Adipocyte (in vitro differentiated cells): Measurements from ENCODE around the gene B4GALT3.

Experiments
- DNase-seq: peaks from one replicate; pipeline ENCODE4 v3.0.0-alpha.2; 2015; ENCODE audit warnings: low read depth
- H3K27me3 ChIP-seq: replicated peaks from 2 replicates; pipeline ENCODE4 v1.7.0; 2013; ENCODE audit warnings: mild to moderate bottlenecking, low read length, moderate library complexity; ENCODE audit not compliant: control insufficient read depth, insufficient read depth
- H3K36me3 ChIP-seq: 2 replicates; pipeline ENCODE4 v1.7.0; 2013; ENCODE audit warnings: low read length, mild to moderate bottlenecking, moderate library complexity; ENCODE audit not compliant: control insufficient read depth, insufficient read depth, severe bottlenecking
- H3K4me1 ChIP-seq: 2 replicates; pipeline ENCODE4 v1.7.0; 2013; ENCODE audit warnings: mild to moderate bottlenecking, low read length, moderate library complexity; ENCODE audit not compliant: control insufficient read depth, insufficient read depth
- H3K4me3 ChIP-seq: 2 replicates; pipeline ENCODE4 v1.7.0; 2013; ENCODE audit warnings: mild to moderate bottlenecking, low read length, moderate library complexity
- H3K9ac ChIP-seq: 2 replicates; pipeline ENCODE4 v1.7.0; 2013; ENCODE audit warnings: mild to moderate bottlenecking, low read length, moderate library complexity
- H3K9me3 ChIP-seq: 2 replicates; pipeline ENCODE4 v1.7.0; 2013; ENCODE audit warnings: mild to moderate bottlenecking, low read length, moderate library complexity; ENCODE audit not compliant: control insufficient read depth

B4GALT3 gene

DNA sequence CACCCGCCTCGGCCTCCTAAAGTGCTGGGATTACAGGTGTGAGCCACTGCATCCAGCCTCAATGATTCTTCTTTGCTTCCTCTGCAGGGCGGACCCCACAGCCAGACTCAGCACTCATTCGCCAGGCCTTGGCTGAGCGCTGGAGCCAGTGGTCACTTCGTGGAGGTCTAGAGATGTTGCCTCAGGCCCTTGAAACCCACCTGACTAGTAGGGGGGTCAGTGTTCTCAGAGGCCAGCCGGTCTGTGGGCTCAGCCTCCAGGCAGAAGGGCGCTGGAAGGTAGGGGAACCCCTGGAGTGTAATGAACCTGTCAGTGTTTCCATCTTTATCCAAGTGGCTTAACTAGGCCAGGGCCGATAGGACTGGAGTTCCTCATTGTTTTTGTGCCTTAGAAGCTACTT is 8.4 kb downstream of the B4GALT3 start:
- Histone ChIP-seq H3K9ac (no peak overlapping the region), H3K4me3 (no peak overlapping the region), H3K27me3 (no peaks in the 10 kb centered on the region), H3K9me3 (no peaks in the 10 kb centered on the region), H3K4me1 (peaks cover 38% of the 10 kb centered on the region), H3K36me3 (peaks cover 44% of the 10 kb centered on the region)
- DNase-seq, result no peak

DNA sequence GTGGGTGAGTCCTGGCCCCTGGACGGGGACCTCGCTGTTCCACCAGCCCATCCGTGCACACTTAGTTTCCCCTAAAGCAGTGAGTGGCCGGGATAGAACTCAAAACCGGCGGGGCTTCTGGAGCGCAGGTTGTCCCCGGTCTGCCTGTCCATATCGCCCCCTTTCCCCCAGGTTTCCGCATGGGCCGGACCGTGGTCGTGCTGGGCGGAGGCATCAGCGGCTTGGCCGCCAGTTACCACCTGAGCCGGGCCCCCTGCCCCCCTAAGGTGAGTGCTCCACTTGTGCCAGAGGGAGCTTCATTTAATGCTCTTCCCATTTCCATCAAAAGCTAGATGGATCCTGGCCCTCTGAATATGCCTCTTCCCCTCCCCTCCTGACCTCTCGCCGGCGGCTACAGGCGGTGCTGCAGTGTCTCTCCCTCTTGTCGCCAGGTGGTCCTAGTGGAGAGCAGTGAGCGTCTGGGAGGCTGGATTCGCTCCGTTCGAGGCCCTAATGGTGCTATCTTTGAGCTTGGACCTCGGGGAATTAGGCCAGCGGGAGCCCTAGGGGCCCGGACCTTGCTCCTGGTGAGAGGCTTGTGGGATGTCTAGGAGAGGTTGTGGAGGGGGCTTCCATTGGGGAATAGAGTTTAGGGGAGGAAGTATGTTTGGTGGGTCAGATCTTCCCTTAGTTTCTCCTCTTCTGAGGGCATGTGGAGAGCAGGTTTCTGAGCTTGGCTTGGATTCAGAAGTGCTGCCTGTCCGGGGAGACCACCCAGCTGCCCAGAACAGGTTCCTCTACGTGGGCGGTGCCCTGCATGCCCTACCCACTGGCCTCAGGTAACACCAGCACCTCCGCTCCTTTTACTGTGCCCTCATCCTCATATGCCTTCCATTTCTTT is 10.4 kb downstream of the B4GALT3 start:
- DNase-seq, result peak; percentile 33
- Histone ChIP-seq H3K9ac (peak overlapping the region; percentile 91), H3K36me3 (peaks cover 50% of the 10 kb centered on the region), H3K27me3 (no peaks in the 10 kb centered on the region), H3K9me3 (no peaks in the 10 kb centered on the region), H3K4me1 (peaks cover 18% of the 10 kb centered on the region), H3K4me3 (peak overlapping the region; percentile 93)

DNA sequence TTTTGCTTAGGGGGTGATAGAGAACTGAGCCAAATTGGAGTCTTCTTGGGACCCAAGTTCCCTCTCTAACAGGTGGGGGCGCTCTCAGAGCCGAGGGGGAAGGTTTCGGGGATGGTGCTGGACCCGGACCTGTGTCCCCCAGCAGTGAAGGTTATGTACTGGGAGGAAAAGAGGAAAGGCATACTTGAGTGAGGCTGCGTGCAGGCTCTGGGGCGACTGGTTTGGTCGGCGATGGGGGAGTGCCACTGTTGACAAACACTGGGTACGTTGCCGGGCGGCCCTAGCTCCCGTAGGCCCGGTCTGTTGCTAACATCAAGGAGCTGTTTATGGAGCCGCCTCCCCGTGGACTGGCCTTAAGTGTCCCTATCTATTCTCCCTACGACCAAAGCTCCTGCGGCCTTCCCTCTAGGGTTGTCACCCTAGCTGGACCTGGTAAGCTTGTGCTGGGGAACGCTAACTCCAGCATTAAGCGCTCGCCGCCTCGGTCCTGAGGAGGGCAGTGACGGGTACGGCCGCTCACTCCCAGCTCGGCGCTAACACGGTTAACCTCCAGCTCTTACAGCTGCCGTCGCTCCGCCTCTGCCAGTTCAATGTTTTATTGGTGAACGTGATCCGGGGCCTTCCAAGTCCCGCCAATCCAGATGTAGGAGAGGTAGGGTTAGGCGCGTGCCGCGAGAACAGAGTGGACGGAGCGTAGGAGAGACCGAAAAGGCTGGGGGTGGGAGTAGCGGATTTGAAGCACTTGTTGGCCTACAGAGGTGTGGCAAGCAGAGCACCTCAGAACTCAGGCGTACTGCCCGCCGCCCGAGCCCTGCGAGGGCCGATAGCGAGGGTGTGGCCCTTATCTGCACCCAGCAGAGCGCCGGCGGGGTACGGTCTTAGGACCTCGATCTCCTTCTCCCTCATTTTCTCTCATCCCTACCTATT is 11.3 kb downstream of the B4GALT3 start, which contains the start of gene PPOX:
Gene PPOX, plus strand, starts transcription at position 685 of the 927 bp plus-strand sequence. CDS start 422 bp downstream, outside the sequence.
- Histone ChIP-seq H3K9ac (peak within 1 kb of the TSS; percentile 91), H3K27me3 (no peaks in the 10 kb centered on the region), H3K4me3 (peak within 1 kb of the TSS; percentile 93), H3K9me3 (no peaks in the 10 kb centered on the region), H3K36me3 (peaks cover 41% of the 10 kb centered on the region), H3K4me1 (peaks cover 15% of the 10 kb centered on the region)
- DNase-seq, result peak; percentile 99

DNA sequence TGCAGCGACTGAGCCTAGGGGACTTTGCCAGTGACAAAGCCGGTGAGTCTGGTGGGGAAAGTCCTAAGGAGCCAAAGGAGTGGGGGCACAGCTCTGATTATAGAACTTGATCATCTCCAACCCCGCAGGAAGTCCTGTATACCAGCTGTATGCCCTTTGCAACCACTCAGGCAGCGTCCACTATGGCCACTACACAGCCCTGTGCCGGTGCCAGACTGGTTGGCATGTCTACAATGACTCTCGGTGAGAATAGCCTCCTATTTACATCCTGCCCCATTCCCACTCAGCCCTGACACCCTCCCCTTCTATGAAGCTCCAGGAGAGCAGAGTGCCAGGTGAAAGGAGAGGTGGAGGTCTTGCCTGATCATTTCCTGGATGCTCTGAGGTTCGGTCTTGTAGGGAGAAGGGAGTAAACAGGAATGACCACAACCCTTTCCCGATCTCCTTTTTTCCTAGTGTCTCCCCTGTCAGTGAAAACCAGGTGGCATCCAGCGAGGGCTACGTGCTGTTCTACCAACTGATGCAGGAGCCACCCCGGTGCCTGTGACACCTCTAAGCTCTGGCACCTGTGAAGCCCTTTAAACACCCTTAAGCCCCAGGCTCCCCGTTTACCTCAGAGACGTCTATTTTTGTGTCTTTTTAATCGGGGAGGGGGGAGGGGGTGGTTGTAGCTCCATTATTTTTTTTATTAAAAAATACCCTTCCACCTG is 12.3 kb downstream of the B4GALT3 start:
- Histone ChIP-seq H3K27me3 (no peaks in the 10 kb centered on the region), H3K9me3 (no peaks in the 10 kb centered on the region), H3K9ac (peak overlapping the region; percentile 91), H3K36me3 (peaks cover 35% of the 10 kb centered on the region), H3K4me3 (peak overlapping the region; percentile 93), H3K4me1 (peaks cover 21% of the 10 kb centered on the region)
- DNase-seq, result no peak

DNA sequence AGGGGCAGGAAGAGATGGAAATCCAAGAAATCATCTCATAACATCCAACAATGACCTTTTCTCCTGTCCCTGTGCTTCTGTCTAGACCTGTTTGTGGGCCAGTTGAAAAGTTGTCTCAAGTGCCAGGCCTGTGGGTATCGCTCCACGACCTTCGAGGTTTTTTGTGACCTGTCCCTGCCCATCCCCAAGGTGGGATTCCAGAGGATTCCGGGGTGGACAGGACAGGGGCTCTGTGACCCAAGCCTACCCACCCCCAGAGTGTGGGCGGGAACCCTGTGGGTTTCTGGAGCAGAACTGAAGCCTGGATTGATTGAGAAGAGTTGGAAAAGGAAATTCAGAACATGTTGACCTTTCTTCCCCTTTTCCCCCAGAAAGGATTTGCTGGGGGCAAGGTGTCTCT is 13.5 kb downstream of the B4GALT3 start:
- peaks cover 29% of the 10 kb centered on the region for H3K4me1 ChIP-seq
- H3K9ac ChIP-seq, result no peak overlapping the region
- peaks cover 27% of the 10 kb centered on the region for H3K36me3 ChIP-seq
- H3K27me3 ChIP-seq, result no peaks in the 10 kb centered on the region
- H3K4me3 ChIP-seq, result no peak overlapping the region
- H3K9me3 ChIP-seq, result no peaks in the 10 kb centered on the region
- no peak for DNase-seq

DNA sequence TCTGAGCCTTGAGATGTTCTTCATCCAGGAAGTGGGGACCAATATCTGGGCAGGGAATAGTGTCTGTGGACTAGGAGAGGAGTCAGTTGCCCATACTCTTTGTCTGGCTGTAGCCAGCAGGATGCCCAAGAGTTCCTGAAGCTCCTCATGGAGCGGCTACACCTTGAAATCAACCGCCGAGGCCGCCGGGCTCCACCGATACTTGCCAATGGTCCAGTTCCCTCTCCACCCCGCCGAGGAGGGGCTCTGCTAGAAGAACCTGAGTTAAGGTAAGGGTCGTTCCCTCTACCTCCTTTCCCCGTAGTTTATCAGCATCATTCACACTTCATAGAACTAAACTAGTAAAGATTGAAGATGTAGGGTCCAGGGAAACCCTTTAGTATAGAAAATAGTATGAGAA is 14.5 kb downstream of the B4GALT3 start:
- peaks cover 33% of the 10 kb centered on the region for H3K4me1 ChIP-seq
- no peak for DNase-seq

DNA sequence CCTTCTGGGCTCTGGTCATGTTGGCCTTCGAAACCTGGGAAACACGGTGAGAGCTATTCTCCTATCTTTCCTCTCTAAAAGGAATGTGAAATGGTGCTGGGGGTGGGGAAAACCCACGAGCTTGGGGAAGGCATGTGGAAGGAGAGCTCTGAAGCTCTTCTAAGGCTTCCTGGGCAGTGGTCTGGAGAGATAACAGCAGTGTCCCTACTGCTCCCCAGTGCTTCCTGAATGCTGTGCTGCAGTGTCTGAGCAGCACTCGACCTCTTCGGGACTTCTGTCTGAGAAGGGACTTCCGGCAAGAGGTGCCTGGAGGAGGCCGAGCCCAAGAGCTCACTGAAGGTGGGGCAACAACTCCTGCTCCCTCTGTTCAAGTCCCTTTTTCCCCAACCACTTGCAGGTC is 15.3 kb downstream of the B4GALT3 start:
- H3K9ac ChIP-seq, result no peak overlapping the region
- DNase-seq, result no peak
- H3K4me3 ChIP-seq, result no peak overlapping the region
- H3K27me3 ChIP-seq, result no peaks in the 10 kb centered on the region
- H3K4me1 ChIP-seq, result peaks cover 30% of the 10 kb centered on the region
- H3K9me3 ChIP-seq, result no peaks in the 10 kb centered on the region
- H3K36me3 ChIP-seq, result peaks cover 43% of the 10 kb centered on the region

More for the DNA sequence above, 14.5 kb downstream of the B4GALT3 start:
- Histone ChIP-seq H3K9me3 (no peaks in the 10 kb centered on the region), H3K4me3 (no peak overlapping the region), H3K27me3 (no peaks in the 10 kb centered on the region), H3K36me3 (peaks cover 36% of the 10 kb centered on the region), H3K9ac (no peak overlapping the region)

DNA sequence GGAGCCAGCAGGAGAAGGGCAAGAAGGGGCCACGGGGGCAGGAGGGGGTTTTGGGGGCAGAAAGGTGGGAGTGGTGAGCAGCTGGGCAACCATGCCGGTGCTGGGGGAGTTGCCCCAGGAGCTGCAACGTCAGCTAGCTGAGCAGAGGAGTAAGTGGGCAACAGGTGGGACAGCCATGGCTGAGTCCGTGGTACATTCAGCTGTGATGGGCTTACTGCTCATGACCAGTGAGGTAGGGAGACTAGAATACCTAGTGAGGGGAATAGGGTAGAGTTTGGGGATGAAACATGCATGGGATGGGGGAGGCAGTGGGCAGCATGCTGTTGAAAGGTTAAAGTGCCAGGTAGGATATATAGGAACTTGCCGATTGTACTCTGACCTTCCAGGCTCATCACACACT is 15.7 kb downstream of the B4GALT3 start:
- Histone ChIP-seq H3K9me3 (no peaks in the 10 kb centered on the region), H3K9ac (no peak overlapping the region), H3K4me3 (no peak overlapping the region), H3K27me3 (no peaks in the 10 kb centered on the region), H3K4me1 (peaks cover 26% of the 10 kb centered on the region), H3K36me3 (peaks cover 45% of the 10 kb centered on the region)
- no peak for DNase-seq

DNA sequence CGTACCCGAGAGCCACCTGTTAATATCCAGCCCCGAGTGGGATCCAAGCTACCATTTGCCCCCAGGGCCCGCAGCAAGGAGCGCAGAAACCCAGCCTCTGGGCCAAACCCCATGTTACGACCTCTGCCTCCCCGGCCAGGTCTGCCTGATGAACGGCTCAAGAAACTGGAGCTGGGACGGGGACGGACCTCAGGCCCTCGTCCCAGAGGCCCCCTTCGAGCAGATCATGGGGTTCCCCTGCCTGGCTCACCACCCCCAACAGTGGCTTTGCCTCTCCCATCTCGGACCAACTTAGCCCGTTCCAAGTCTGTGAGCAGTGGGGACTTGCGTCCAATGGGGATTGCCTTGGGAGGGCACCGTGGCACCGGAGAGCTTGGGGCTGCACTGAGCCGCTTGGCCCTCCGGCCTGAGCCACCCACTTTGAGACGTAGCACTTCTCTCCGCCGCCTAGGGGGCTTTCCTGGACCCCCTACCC is 16.6 kb downstream of the B4GALT3 start:
- Histone ChIP-seq H3K36me3 (peaks cover 45% of the 10 kb centered on the region), H3K9ac (no peak overlapping the region), H3K4me1 (peaks cover 23% of the 10 kb centered on the region), H3K27me3 (no peaks in the 10 kb centered on the region), H3K9me3 (no peaks in the 10 kb centered on the region), H3K4me3 (no peak overlapping the region)
- no peak for DNase-seq

DNA sequence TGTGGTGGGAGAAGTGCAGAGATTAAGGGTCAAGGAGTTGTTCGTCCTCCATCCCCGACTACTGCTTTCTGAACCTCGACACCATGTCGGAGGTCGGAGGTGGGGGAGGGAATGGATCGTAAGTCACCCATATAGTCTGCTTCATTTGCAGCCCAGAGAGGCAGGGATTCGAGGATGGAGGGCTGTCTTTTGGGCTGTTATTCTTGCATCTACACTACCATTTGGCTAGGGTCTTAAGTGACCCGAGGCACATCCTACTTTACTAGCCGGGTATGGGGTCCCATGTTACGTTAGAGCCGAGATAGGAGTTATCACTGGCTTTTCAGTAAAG is 17.4 kb downstream of the B4GALT3 start:
- Histone ChIP-seq H3K4me1 (peaks cover 18% of the 10 kb centered on the region), H3K36me3 (peaks cover 43% of the 10 kb centered on the region), H3K4me3 (peak overlapping the region; percentile 90), H3K27me3 (no peaks in the 10 kb centered on the region), H3K9me3 (no peaks in the 10 kb centered on the region), H3K9ac (peak overlapping the region; percentile 90)
- DNase-seq, result no peak
